Tibial nerve (tissue), 4 donors: Measurements from ENCODE around the gene PRKAG2.
"Not testable (repeated sequence)": the region's sequence is repeated elsewhere in the genome, so short reads cannot be mapped to it uniquely, and the experiment has no call there.

Experiments
- EP300 ChIP-seq, 2 donors: sonication (generic); formaldehyde crosslinking; IDR thresholded peaks; one replicate each; pipeline ENCODE4 v1.6.1; 2017; ENCODE audit warnings: antibody characterized with exemption in 2 of 2, mild to moderate bottlenecking in 1 of 2
- POLR2A ChIP-seq, 2 donors: fragments of 450-650 bp; IDR thresholded peaks; one replicate each; pipeline ENCODE4 v1.6.1; 2017; ENCODE audit warnings: antibody characterized with exemption in 2 of 2, mild to moderate bottlenecking in 2 of 2, moderate library complexity in 2 of 2
- TF ChIP-seq, protein P1 (sequence below), 5 experiments: fragments of 200-600 bp in 3 of 5; fragments of 450-650 bp in 2 of 5; sonication (generic) in 3 of 5; IDR thresholded peaks; one replicate each; pipeline ENCODE4 v1.5.1; 2016 to 2019; ENCODE audit warnings: antibody characterized with exemption in 5 of 5, mild to moderate bottlenecking in 3 of 5, moderate library complexity in 2 of 5

DNA sequence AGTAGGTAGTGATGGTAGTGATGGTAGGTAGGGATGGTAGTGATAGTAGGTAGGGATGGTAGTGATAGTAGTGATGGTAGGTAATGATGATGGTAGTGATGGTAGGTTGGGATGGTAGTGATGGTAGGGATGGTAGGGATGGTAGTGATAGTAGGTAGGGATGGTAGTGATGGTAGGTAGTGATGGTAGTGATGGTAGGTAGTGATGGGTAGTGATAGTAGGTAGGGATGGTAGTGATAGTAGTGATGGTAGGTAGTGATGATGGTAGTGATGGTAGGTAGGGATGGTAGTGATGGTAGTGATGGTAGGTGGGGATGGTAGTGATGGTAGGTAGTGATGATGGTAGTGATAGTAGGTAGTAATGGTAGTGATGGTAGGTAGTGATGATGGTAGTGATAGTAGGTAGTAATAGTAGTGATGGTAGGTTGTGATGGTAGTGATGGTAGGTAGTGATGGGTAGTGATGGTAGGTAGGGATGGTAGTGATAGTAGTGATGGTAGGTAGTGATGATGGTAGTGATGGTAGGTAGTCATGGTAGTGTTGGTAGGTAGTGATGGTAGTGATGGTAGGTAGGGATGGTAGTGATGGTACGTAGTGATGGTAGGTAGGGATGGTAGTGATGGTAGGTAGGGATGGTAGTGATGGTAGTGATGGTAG lies 35.4 kb downstream of the PRKAG2 start:
- not testable (repeated sequence) for TF ChIP-seq EP300, POLR2A (IDR thresholded peaks at IDR 0.05)
- TF ChIP-seq, protein P1, sequence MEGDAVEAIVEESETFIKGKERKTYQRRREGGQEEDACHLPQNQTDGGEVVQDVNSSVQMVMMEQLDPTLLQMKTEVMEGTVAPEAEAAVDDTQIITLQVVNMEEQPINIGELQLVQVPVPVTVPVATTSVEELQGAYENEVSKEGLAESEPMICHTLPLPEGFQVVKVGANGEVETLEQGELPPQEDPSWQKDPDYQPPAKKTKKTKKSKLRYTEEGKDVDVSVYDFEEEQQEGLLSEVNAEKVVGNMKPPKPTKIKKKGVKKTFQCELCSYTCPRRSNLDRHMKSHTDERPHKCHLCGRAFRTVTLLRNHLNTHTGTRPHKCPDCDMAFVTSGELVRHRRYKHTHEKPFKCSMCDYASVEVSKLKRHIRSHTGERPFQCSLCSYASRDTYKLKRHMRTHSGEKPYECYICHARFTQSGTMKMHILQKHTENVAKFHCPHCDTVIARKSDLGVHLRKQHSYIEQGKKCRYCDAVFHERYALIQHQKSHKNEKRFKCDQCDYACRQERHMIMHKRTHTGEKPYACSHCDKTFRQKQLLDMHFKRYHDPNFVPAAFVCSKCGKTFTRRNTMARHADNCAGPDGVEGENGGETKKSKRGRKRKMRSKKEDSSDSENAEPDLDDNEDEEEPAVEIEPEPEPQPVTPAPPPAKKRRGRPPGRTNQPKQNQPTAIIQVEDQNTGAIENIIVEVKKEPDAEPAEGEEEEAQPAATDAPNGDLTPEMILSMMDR (IDR thresholded peaks at IDR 0.05) = not testable (repeated sequence)
